GM21619 (cell line): Measurements from ENCODE around the gene GPR26.

Source experiments
- ATAC-seq: cut with Tn5 transposase; IDR thresholded peaks from one replicate; pipeline ENCODE4 v1.9.1; 2021; ENCODE audit not compliant: unreplicated experiment

GPR26 gene

GRCh38 chr10:123666318-123667236 lies at the start of gene GPR26:
GPR26 (plus strand) TSS chr10:123666355; CDS start chr10:123666408, 53 bp downstream.
- no peak for ATAC-seq

GRCh38 chr10:123618224-123618623 lies 47.9 kb upstream of the GPR26 start:
- no peak for ATAC-seq

GRCh38 chr10:123619067-123619855 lies 46.9 kb upstream of the GPR26 start:
- no peak for ATAC-seq

- no peak for ATAC-seq
Observed at GRCh38 chr10:123620621-123621020, 45.5 kb upstream of the GPR26 start.

GRCh38 chr10:123621492-123621891 lies 44.7 kb upstream of the GPR26 start:
- ATAC-seq = no peak

- no peak for ATAC-seq
Observed at GRCh38 chr10:123621916-123622315, 44.2 kb upstream of the GPR26 start.

- no peak for ATAC-seq
Observed at GRCh38 chr10:123622381-123622780, 43.8 kb upstream of the GPR26 start.

- no peak for ATAC-seq
Observed at GRCh38 chr10:123624086-123624485, 42.1 kb upstream of the GPR26 start.

GRCh38 chr10:123633106-123633505 lies 33.0 kb upstream of the GPR26 start:
- no peak for ATAC-seq

- no peak for ATAC-seq
Observed at GRCh38 chr10:123633636-123634035, 32.5 kb upstream of the GPR26 start.

GRCh38 chr10:123634221-123634620 lies 31.9 kb upstream of the GPR26 start:
- ATAC-seq = no peak

- no peak for ATAC-seq
Observed at GRCh38 chr10:123635131-123635530, 31.0 kb upstream of the GPR26 start.

GRCh38 chr10:123635745-123636144 lies 30.4 kb upstream of the GPR26 start:
- ATAC-seq = no peak

- no peak for ATAC-seq
Observed at GRCh38 chr10:123636598-123637325, 29.4 kb upstream of the GPR26 start.

GRCh38 chr10:123637326-123637880 lies 28.8 kb upstream of the GPR26 start:
- no peak for ATAC-seq

- ATAC-seq = no peak
Observed at GRCh38 chr10:123639131-123639530, 27.0 kb upstream of the GPR26 start.

GRCh38 chr10:123640016-123640535 lies 26.1 kb upstream of the GPR26 start:
- no peak for ATAC-seq

GRCh38 chr10:123642293-123642692 lies 23.9 kb upstream of the GPR26 start:
- ATAC-seq = no peak

- ATAC-seq = no peak
Observed at GRCh38 chr10:123642697-123643096, 23.5 kb upstream of the GPR26 start.

GRCh38 chr10:123643315-123643714 lies 22.8 kb upstream of the GPR26 start:
- ATAC-seq = no peak

- no peak for ATAC-seq
Observed at GRCh38 chr10:123645016-123645415, 21.1 kb upstream of the GPR26 start.
